HEK293 (cell line): ENCODE data around the gene EFCAB9.

Experiments used
- CTCF ChIA-PET: fragments of 350-600 bp; formaldehyde crosslinking; extraction: SDS; loops from one replicate; lab custom pipeline; 2021; ENCODE audit warnings: antibody characterized with exemption; lab: Yijun Ruan, JAX
- POLR2A ChIA-PET: fragments of 300-600 bp; formaldehyde crosslinking; extraction: SDS; loops from one replicate; lab custom pipeline; 2020; ENCODE audit warnings: antibody characterized with exemption, inconsistent platforms; lab: Yijun Ruan, JAX
- H3K27ac ChIP-seq: fragments of 200-500 bp; sonication (Bioruptor generic); 2 replicates; pipeline ENCODE4 v1.5.1; 2014; ENCODE audit warnings: low read depth, low read length, control low read depth, inconsistent platforms; ENCODE audit errors: extremely low read depth
- H3K36me3 ChIP-seq, 2 experiments: fragments of 200-500 bp in 1 of 2; sonication (Bioruptor generic) in 1 of 2; 1 replicate in 1 of 2; 2 replicates in 1 of 2; pipeline ENCODE4 v1.5.1; 2014 to 2017; ENCODE audit warnings: inconsistent platforms in 2 of 2, low read length in 2 of 2; ENCODE audit not compliant: control insufficient read depth in 2 of 2, insufficient read depth in 1 of 2
- H3K4me1 ChIP-seq: fragments of 200-500 bp; sonication (Bioruptor generic); 2 replicates; pipeline ENCODE4 v1.5.1; 2014; ENCODE audit warnings: mild to moderate bottlenecking, low read length, inconsistent platforms; ENCODE audit not compliant: control insufficient read depth, insufficient read depth
- H3K4me3 ChIP-seq: 2 replicates; pipeline ENCODE4 v1.5.1; 2011; ENCODE audit warnings: low read depth, mild to moderate bottlenecking, control low read depth, low read length, moderate library complexity
- H3K9me3 ChIP-seq: fragments of 200-500 bp; sonication (Bioruptor generic); 2 replicates; pipeline ENCODE4 v1.5.1; 2014; ENCODE audit warnings: low read depth, low read length, inconsistent platforms; ENCODE audit not compliant: control insufficient read depth, insufficient read depth
- BCL11A ChIP-seq: fragments of 450-650 bp; formaldehyde crosslinking; IDR thresholded peaks from 2 replicates; pipeline ENCODE4 v1.5.1; 2016; ENCODE audit warnings: low read depth, missing biosample characterization, missing genetic modification characterization
- BCL11B ChIP-seq: fragments of 450-650 bp; formaldehyde crosslinking; IDR thresholded peaks from 2 replicates; pipeline ENCODE4 v1.5.1; 2016; ENCODE audit warnings: low read depth, missing biosample characterization, missing genetic modification characterization
- GFI1B ChIP-seq: fragments of 450-650 bp; formaldehyde crosslinking; IDR thresholded peaks from 2 replicates; pipeline ENCODE4 v1.5.1; 2016; ENCODE audit warnings: missing biosample characterization, missing genetic modification characterization
- HOXA7 ChIP-seq: sonication (generic); formaldehyde crosslinking; IDR thresholded peaks from 2 replicates; pipeline ENCODE4 v1.8.1; 2022; ENCODE audit warnings: missing genetic modification reagents, borderline replicate concordance
- KLF17 ChIP-seq: fragments of 450-650 bp; formaldehyde crosslinking; IDR thresholded peaks from 2 replicates; pipeline ENCODE4 v1.5.1; 2016; ENCODE audit warnings: missing biosample characterization, missing genetic modification characterization
- MEIS1 ChIP-seq: sonication (generic); formaldehyde crosslinking; IDR thresholded peaks from 2 replicates; pipeline ENCODE4 v1.8.1; 2022; ENCODE audit warnings: missing genetic modification reagents, mild to moderate bottlenecking, borderline replicate concordance
- OSR2 ChIP-seq: fragments of 450-650 bp; formaldehyde crosslinking; IDR thresholded peaks from 2 replicates; pipeline ENCODE4 v1.5.1; 2016; ENCODE audit warnings: missing biosample characterization, missing genetic modification characterization
- PBX3 ChIP-seq: sonication (generic); formaldehyde crosslinking; IDR thresholded peaks from 2 replicates; pipeline ENCODE4 v1.8.1; 2022; ENCODE audit warnings: mild to moderate bottlenecking, moderate library complexity, missing genetic modification reagents
- SP3 ChIP-seq: fragments of 450-650 bp; formaldehyde crosslinking; IDR thresholded peaks from 2 replicates; pipeline ENCODE4 v1.5.1; 2016; ENCODE audit warnings: missing biosample characterization, missing genetic modification characterization
- ZBTB20 ChIP-seq: fragments of 450-650 bp; formaldehyde crosslinking; IDR thresholded peaks from 2 replicates; pipeline ENCODE4 v1.5.1; 2016; ENCODE audit warnings: missing biosample characterization, missing genetic modification characterization
- ZFHX2 ChIP-seq: fragments of 450-650 bp; formaldehyde crosslinking; conservative IDR thresholded peaks from 2 replicates; pipeline ENCODE4 v1.5.1; 2016; ENCODE audit warnings: missing biosample characterization, missing genetic modification characterization
- ZNF121 ChIP-seq: fragments of 450-650 bp; formaldehyde crosslinking; IDR thresholded peaks from 2 replicates; pipeline ENCODE4 v1.5.1; 2016; ENCODE audit warnings: missing biosample characterization, missing genetic modification characterization
- ZNF155 ChIP-seq: fragments of 450-650 bp; formaldehyde crosslinking; IDR thresholded peaks from 2 replicates; pipeline ENCODE4 v1.5.1; 2016; ENCODE audit warnings: missing biosample characterization, missing genetic modification characterization
- ZNF157 ChIP-seq: fragments of 450-650 bp; formaldehyde crosslinking; IDR thresholded peaks from 2 replicates; pipeline ENCODE4 v1.5.1; 2016; ENCODE audit warnings: missing biosample characterization, missing genetic modification characterization
- ZNF248 ChIP-seq: fragments of 450-650 bp; formaldehyde crosslinking; IDR thresholded peaks from 2 replicates; pipeline ENCODE4 v1.5.1; 2017; ENCODE audit warnings: missing biosample characterization, missing genetic modification characterization
- ZNF292 ChIP-seq: fragments of 450-650 bp; formaldehyde crosslinking; IDR thresholded peaks from 2 replicates; pipeline ENCODE4 v1.5.1; 2016; ENCODE audit warnings: low read depth, missing biosample characterization, missing genetic modification characterization, borderline replicate concordance
- ZNF394 ChIP-seq: fragments of 450-650 bp; formaldehyde crosslinking; IDR thresholded peaks from 2 replicates; pipeline ENCODE4 v1.5.1; 2016; ENCODE audit warnings: missing biosample characterization, missing genetic modification characterization, mild to moderate bottlenecking, moderate library complexity, borderline replicate concordance
- ZNF473 ChIP-seq: fragments of 450-650 bp; formaldehyde crosslinking; IDR thresholded peaks from 2 replicates; pipeline ENCODE4 v1.5.1; 2017; ENCODE audit warnings: missing biosample characterization, missing genetic modification characterization
- ZNF560 ChIP-seq: fragments of 450-650 bp; formaldehyde crosslinking; IDR thresholded peaks from 2 replicates; pipeline ENCODE4 v1.5.1; 2017; ENCODE audit warnings: missing biosample characterization, missing genetic modification characterization, borderline replicate concordance
- ZNF670 ChIP-seq: fragments of 450-650 bp; formaldehyde crosslinking; IDR thresholded peaks from 2 replicates; pipeline ENCODE4 v1.5.1; 2016; ENCODE audit warnings: missing biosample characterization, missing genetic modification characterization, low read depth
- ZNF843 ChIP-seq: fragments of 450-650 bp; formaldehyde crosslinking; IDR thresholded peaks from 2 replicates; pipeline ENCODE4 v1.5.1; 2016; ENCODE audit warnings: missing biosample characterization, missing genetic modification characterization
- ZSCAN16 ChIP-seq: fragments of 450-650 bp; formaldehyde crosslinking; IDR thresholded peaks from 2 replicates; pipeline ENCODE4 v1.5.1; 2016; ENCODE audit warnings: missing biosample characterization, missing genetic modification characterization
- TF ChIP-seq, protein P1 (sequence below): fragments of 450-650 bp; formaldehyde crosslinking; IDR thresholded peaks from 2 replicates; pipeline ENCODE4 v1.5.1; 2016; ENCODE audit warnings: missing biosample characterization, missing genetic modification characterization
- TF ChIP-seq, protein P2 (sequence below): fragments of 450-650 bp; formaldehyde crosslinking; IDR thresholded peaks from 2 replicates; pipeline ENCODE4 v1.5.1; 2016; ENCODE audit warnings: missing biosample characterization, missing genetic modification characterization, borderline replicate concordance

EFCAB9 gene

DNA sequence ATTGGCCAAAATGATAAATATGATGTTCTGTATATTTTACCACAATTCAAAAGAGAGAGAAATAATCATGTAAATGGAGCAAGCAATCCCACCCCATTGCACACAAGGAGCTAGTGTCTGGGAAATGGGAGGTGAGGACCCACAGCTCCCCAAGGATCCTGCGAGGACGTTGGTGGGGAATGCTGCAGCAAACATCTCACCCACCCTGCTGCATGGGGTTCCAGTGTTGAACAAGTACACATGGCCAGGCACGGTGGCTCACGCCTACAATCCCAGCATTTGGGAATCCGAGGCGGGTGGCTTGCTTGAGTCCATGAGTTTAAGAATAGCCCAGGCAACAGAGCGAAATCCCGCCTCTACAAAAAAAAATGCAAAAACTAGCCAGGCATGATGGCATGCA lies 35.0 kb upstream of the EFCAB9 start (continued):
- TF ChIP-seq BCL11B (tag by site-specific recombination) = no peak
- TF ChIP-seq OSR2 (tag by site-specific recombination) = no peak
- TF ChIP-seq ZNF248 (tag by site-specific recombination) = no peak
- TF ChIP-seq, protein P1, sequence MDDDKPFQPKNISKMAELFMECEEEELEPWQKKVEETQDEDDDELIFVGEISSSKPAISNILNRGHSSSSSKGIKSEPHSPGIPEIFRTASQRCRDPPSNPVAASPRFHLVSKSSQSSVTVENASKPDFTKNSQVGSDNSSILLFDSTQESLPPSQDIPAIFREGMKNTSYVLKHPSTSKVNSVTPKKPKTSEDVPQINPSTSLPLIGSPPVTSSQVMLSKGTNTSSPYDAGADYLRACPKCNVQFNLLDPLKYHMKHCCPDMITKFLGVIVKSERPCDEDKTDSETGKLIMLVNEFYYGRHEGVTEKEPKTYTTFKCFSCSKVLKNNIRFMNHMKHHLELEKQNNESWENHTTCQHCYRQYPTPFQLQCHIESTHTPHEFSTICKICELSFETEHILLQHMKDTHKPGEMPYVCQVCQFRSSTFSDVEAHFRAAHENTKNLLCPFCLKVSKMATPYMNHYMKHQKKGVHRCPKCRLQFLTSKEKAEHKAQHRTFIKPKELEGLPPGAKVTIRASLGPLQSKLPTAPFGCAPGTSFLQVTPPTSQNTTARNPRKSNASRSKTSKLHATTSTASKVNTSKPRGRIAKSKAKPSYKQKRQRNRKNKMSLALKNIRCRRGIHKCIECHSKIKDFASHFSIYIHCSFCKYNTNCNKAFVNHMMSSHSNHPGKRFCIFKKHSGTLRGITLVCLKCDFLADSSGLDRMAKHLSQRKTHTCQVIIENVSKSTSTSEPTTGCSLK (tag by site-specific recombination) = no peak
- TF ChIP-seq ZNF155 (tag by site-specific recombination) = no peak
- TF ChIP-seq SP3 (tag by site-specific recombination) = no peak

- no peak overlapping the region for H3K27ac ChIP-seq
- ChIA-PET POLR2A (no interaction called here), CTCF (no interaction called here)
- H3K4me3 ChIP-seq = no peak overlapping the region
- TF ChIP-seq ZBTB20 = no peak
- TF ChIP-seq GFI1B = no peak
- TF ChIP-seq ZNF157 (tag by site-specific recombination) = no peak
- TF ChIP-seq ZSCAN16 (tag by site-specific recombination) = no peak
- TF ChIP-seq ZNF670 (tag by site-specific recombination) = no peak
- TF ChIP-seq MEIS1 (CRISPR knock-in tag) = no peak
- no peak for TF ChIP-seq OSR2 (tag by site-specific recombination)
- no peak for TF ChIP-seq ZNF843 (tag by site-specific recombination)
- no peak for TF ChIP-seq ZFHX2
- no peak for TF ChIP-seq ZNF473 (tag by site-specific recombination)
- TF ChIP-seq BCL11A (tag by site-specific recombination) = no peak
- no peak for TF ChIP-seq ZNF560 (tag by site-specific recombination)
- no peak for TF ChIP-seq ZNF394 (tag by site-specific recombination)
- TF ChIP-seq HOXA7 (CRISPR knock-in tag) = no peak
- no peak for TF ChIP-seq ZNF292 (tag by site-specific recombination)
- TF ChIP-seq, protein P2, sequence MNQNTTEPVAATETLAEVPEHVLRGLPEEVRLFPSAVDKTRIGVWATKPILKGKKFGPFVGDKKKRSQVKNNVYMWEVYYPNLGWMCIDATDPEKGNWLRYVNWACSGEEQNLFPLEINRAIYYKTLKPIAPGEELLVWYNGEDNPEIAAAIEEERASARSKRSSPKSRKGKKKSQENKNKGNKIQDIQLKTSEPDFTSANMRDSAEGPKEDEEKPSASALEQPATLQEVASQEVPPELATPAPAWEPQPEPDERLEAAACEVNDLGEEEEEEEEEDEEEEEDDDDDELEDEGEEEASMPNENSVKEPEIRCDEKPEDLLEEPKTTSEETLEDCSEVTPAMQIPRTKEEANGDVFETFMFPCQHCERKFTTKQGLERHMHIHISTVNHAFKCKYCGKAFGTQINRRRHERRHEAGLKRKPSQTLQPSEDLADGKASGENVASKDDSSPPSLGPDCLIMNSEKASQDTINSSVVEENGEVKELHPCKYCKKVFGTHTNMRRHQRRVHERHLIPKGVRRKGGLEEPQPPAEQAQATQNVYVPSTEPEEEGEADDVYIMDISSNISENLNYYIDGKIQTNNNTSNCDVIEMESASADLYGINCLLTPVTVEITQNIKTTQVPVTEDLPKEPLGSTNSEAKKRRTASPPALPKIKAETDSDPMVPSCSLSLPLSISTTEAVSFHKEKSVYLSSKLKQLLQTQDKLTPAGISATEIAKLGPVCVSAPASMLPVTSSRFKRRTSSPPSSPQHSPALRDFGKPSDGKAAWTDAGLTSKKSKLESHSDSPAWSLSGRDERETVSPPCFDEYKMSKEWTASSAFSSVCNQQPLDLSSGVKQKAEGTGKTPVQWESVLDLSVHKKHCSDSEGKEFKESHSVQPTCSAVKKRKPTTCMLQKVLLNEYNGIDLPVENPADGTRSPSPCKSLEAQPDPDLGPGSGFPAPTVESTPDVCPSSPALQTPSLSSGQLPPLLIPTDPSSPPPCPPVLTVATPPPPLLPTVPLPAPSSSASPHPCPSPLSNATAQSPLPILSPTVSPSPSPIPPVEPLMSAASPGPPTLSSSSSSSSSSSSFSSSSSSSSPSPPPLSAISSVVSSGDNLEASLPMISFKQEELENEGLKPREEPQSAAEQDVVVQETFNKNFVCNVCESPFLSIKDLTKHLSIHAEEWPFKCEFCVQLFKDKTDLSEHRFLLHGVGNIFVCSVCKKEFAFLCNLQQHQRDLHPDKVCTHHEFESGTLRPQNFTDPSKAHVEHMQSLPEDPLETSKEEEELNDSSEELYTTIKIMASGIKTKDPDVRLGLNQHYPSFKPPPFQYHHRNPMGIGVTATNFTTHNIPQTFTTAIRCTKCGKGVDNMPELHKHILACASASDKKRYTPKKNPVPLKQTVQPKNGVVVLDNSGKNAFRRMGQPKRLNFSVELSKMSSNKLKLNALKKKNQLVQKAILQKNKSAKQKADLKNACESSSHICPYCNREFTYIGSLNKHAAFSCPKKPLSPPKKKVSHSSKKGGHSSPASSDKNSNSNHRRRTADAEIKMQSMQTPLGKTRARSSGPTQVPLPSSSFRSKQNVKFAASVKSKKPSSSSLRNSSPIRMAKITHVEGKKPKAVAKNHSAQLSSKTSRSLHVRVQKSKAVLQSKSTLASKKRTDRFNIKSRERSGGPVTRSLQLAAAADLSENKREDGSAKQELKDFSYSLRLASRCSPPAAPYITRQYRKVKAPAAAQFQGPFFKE (tag by site-specific recombination) = no peak
- no peak for TF ChIP-seq ZNF121
- no peak for TF ChIP-seq KLF17 (tag by site-specific recombination)
- no peak for TF ChIP-seq PBX3 (CRISPR knock-in tag)
- H3K36me3 ChIP-seq = no peaks in the 10 kb centered on the region
- no peaks in the 10 kb centered on the region for H3K9me3 ChIP-seq
- no peaks in the 10 kb centered on the region for H3K4me1 ChIP-seq
These were observed 33.5 kb upstream of the EFCAB9 start for GRCh38 chr5:172160506-172160905.
